Ureter (tissue), 1 donor: ENCODE data around the gene TCF12. TPM values are rescaled to one million over a fixed set of nuclear protein-coding genes. Genes with fewer than 3 reads are reported as not detected.
"Not testable (repeated sequence)": the region's sequence is repeated elsewhere in the genome, so short reads cannot be mapped to it uniquely, and the experiment has no call there.

ENCODE experiments used
- DNase-seq: peaks from one replicate; pipeline ENCODE4 v3.0.0-alpha.2; 2020; ENCODE audit warnings: low spot score
- total RNA-seq: library from RNA; stranded (reverse); gene quantifications from one replicate; pipeline ENCODE4 v1.2.4, GENCODE V29; 2023
- donor health status: DM: yes; HTN: yes; CAD: no.

Gene TCF12
- total RNA-seq, 1 donor from 2014 or later = 158 TPM

- no peak for DNase-seq
Measured at GRCh38 chr15:57135800-57136199, 217.4 kb downstream of the TCF12 start.

GRCh38 chr15:57138349-57138788 is 219.9 kb downstream of the TCF12 start:
- no peak for DNase-seq

- DNase-seq = no peak
Measured at GRCh38 chr15:57143511-57144078, 225.2 kb downstream of the TCF12 start.

GRCh38 chr15:57144448-57144847 is 226.0 kb downstream of the TCF12 start:
- no peak for DNase-seq

GRCh38 chr15:57146506-57147201 is 228.2 kb downstream of the TCF12 start:
- no peak for DNase-seq

GRCh38 chr15:57147621-57148020 is 229.2 kb downstream of the TCF12 start:
- DNase-seq = no peak

GRCh38 chr15:57148262-57148661 is 229.8 kb downstream of the TCF12 start:
- DNase-seq = no peak

GRCh38 chr15:57149196-57149595 is 230.8 kb downstream of the TCF12 start:
- no peak for DNase-seq

GRCh38 chr15:57150066-57150865 is 231.8 kb downstream of the TCF12 start:
- no peak for DNase-seq

GRCh38 chr15:57150866-57151203 is 232.4 kb downstream of the TCF12 start:
- not testable (repeated sequence) for DNase-seq

- DNase-seq = no peak
Measured at GRCh38 chr15:57152133-57152532, 233.7 kb downstream of the TCF12 start.

- DNase-seq = no peak
Measured at GRCh38 chr15:57152666-57153539, 234.5 kb downstream of the TCF12 start.

GRCh38 chr15:57156210-57156884 is 237.9 kb downstream of the TCF12 start:
- DNase-seq = no peak

GRCh38 chr15:57158589-57158988 is 240.1 kb downstream of the TCF12 start:
- no peak for DNase-seq

GRCh38 chr15:57158997-57159668 is 240.7 kb downstream of the TCF12 start:
- no peak for DNase-seq

- no peak for DNase-seq
Measured at GRCh38 chr15:57159767-57160166, 241.3 kb downstream of the TCF12 start.

GRCh38 chr15:57160823-57161560 is 242.5 kb downstream of the TCF12 start:
- DNase-seq = no peak

- DNase-seq = not testable (repeated sequence)
Measured at GRCh38 chr15:57164251-57164650, 245.8 kb downstream of the TCF12 start.

GRCh38 chr15:57165992-57166391 is 247.5 kb downstream of the TCF12 start:
- DNase-seq = no peak

- DNase-seq = no peak
Measured at GRCh38 chr15:57167821-57168395, 249.5 kb downstream of the TCF12 start.
